Posterior cingulate gyrus (tissue), 11 donors: ENCODE data around the gene CDK5.
A peak's percentile ranks its signal among the peaks of the same experiment; 100 is the strongest.
"Not testable (repeated sequence)": the region's sequence is repeated elsewhere in the genome, so short reads cannot be mapped to it uniquely, and the experiment has no call there.

ENCODE experiments used
- DNase-seq, 10 donors: peaks; one replicate each; pipeline versions ENCODE4 v3.0.0 to v3.0.0-alpha.2; 2020 to 2021; ENCODE audit warnings: mixed read lengths in 3 of 10
- intact Hi-C: fragments of 100-400 bp; cut with DNase I; formaldehyde crosslinking; loops from one replicate; pipeline ENCODE4 v1.15.1; 2023

Gene CDK5

DNA sequence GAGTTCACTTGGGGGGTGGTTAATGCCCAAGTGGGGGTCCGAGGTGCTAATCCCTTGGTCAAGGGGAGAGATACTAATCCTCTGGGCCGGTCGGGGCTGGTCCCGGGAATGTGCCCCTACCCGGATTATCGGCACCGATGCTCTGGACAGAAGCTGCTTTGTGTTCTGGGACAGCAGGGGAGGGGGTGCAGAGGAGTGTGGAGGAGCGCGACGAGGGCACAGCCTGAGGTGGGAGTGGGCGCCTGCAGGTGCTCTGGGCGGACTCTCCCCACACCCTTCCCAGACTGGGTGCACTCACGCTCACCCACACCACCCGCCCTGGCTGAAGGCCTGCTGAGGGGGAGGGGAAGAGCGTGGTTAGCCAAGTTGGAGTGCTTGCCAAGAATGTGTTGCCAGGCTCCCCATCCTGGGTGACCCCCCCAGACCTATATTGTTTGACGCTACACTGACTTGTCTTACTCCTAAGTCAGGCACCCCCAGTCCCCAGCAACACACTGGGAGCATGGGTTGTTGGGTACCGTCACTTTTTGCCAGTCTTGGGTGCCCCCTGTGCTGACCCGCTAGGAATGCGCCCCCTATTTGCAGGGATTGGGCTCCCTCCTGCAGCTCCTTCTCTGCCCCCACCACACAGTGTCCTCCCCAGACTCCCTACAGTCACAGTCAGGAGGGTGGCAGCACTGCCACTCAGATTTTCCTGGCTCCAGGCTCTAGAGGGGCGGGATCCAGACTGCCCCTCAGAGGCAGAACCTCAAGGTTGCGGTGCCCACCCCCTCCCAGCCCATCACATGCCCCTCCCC is 2.9 kb upstream of the CDK5 start:
- intact Hi-C loops: no loop called here
- DNase-seq: peak in 3 of 10 donors; percentile 18 to 58 (median 44)

DNA sequence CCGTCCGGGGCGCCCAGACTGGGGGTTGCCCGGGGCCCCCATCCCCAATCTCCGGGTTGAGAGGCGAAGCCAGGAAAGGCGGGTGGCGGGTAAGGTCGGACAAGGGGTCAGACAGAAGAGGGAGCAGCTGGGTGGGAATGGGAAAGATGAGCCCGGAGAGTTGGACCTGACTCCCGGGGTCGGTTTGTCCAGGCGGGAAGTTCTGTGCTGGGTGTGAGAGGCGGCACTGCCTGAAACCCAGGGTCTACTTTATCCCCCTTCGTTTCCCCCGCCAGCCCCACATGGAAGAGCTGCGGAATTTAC is 2.4 kb upstream of the CDK5 start:
- peak in 1 of 10 donors; percentile 25 for DNase-seq
- intact Hi-C loops: no loop called here

DNA sequence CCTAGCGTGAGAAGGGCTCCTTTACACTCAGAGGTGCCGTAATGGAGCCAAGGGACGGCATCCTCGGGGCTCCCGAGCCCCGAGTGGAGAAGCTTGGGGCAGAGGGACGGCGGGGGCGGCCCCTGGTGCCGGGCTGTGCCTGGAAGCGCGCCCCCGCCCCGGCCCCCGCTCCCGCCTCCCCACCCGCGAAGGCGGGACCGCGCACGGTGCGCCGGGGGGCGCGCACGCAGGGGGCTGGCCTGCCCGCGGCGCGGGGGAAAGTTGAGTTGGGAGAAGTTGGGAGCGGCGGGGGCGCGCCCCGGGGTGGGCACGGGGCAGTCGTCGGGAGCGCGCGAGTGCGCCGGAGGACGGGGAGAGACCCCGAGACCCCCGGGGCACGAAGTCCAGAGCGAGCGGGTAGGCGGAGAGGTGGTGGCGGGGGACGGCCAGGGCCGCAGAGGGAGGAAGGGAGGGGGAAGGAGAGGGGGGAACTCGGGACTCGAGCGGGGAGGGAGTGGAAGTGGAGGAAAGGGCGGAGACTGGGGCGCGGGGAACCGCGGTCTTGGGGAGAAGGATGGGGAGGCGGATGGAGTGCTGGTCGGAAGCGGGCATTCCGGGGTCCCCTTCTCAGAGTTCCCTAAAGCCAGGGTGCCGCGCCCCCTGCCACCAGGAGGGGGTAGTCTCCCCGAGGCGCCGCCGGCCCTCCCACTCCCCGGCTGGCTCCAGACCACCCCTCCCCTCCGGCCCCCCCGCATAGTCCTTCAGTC is 1.8 kb upstream of the CDK5 start, which contains the start of gene SLC4A2:
SLC4A2 (plus strand) TSS at position 223 of the 746 bp plus-strand sequence. CDS start 2,399 bp downstream, outside the sequence.
- DNase-seq: peak; percentile 60 to 97 (median 73)
- intact Hi-C loops: no loop called here

DNA sequence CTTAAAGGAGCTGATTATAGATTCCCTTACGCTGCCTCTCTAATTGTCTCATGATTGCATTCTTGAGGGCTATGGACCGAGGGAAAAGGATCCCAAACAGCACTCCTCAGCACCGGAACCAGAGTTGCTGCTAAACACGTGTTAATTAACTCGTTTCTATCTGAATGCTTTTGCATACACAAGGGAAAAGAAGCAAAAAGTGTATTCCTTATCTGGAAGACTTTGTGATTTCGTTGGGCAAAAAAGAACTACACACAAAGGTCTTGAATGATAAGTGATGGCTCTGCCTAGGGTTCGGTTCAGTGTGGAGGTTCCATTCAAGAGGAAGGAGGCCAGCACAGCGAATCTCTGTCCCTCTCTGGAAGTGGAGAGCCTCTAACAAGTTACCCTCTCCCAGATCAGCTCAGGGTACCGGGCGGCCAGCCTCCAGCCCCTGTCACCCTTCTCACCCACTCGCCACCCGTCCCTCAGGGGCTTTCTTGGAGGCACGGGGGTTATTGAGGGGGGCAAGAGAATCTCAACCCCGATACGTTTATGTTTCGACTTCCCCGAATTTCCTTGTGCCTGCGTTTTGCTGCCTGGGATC is 1.2 kb upstream of the CDK5 start:
- intact Hi-C loops: loop anchor here (1.0 kb wide), 3 partner anchors 21 to 31 kb away; partner anchors contain the start of genes ABCB8, AGAP3 and FASTK
- peak in 1 of 10 donors; percentile 80 for DNase-seq

DNA sequence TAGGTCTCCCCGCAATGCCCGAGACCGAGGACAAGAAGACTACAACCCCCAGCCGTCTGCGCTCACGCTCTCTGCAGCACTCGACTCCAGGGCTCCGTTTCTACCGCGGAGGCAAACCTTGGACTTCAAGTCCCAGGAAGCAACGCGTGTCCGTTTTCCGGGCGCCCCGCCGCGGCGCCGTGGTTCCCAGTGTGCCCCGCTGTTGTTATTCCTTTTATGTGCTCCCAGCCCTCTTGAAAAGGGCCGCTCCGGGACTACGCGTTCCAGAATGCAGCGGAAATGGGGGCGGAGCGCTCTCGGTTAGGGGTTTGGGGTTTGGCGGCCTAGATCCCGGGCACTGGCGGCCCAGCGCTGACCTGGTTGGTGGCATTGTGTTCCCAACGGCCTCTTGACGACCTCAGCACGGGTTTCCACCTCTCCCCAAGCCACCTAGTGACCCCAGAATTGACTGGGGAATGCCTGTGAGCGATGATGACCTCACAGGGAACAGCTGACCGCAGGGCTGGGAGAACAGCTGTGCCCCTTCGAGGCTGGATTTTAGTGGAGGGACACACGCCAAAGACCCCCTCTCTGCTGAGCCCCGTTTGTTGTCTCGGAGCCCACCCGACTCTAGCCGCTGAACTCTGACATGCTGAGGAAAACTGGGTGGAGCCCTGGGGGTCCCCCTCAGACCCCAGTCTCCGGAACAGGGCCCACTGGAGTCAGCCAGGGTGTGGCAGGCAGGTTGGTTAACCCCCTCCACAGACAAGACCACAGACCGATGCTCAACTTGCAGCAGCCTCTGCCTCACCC is 488 bp upstream of the CDK5 start:
- peak; percentile 97 to 100 (median 100) for DNase-seq
- intact Hi-C loops: loop anchor here (1.0 kb wide), 3 partner anchors 22 to 30 kb away; partner anchors contain the start of genes ABCB8, AGAP3 and FASTK

DNA sequence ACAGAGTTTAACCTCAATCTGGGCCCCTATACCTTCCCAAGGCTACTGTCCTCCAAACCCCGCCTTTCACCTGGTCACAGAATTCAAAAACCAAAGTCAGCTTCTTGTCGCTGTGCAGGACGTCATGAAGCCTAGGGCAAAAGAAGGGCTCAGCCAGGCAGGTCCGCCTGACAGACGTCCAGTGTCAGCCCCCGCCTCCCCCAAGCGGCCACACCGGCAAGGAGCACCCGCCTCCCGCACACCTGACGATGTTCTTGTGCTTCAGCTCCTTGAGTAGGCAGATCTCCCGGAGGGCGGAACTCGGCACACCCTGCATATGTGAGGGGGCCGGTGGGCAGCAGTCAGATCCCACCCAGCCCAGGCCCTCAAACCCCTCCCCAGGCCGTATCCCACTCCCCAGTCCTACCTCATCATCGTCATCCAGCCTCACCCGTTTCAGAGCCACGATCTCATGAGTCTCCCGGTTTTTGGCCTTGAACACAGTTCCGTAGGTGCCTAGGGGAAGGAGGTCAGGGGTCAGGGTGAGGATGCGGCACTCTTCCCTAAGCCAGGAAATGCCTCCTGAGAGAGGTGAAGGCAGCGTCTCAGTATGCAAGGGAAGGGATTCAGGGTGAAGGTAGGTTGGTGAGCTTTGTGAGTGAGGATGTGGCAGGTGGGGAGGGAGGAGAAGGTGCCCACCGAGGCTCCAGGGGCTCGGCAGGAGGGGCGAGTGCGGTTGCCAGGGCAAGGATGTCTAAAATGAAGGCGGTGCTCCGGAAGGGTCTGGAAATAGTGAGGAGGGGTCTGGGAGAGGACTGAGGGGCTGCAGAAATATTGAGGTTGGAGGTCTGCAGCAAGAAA is 811 bp downstream of the CDK5 start:
- intact Hi-C loops: no loop called here
- DNase-seq: peak in 2 of 10 donors; percentile 47 to 89

DNA sequence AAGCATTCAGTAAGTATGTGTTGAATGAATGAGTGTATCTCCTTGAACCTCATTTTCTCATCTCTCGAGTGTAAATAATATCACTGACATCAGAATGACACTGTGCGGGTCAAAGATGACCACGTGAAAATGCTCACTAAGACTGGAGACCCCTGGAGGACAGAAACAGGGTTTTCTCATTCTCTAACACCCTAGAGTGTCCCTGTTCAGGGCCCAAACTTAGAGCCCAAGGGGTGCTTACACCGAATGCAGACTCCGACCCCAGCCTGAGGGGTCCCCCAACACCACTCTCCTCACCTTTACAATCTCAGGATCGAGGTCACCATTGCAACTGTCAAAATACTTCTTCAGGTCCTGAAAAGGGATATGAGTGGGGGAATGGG is 1.4 kb downstream of the CDK5 start:
- no peak for DNase-seq

DNA sequence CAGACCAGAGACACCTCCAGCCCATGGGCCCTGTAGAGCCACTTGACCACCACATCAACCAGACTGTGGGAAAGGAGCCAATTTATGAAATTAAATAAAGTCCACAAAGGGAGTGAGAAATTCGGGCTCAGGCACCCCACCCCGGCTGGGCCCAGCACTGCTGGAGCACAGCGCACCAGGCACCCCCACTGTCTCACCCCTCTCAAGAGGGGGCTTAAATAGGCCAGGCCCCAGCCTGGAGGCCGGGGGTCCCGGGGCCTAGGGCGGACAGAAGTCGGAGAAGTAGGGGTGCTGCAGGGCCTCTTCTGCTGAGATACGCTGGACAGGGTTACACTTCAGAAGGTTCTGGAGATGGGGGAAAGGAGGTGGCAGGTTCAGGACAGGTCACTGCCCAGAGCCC is 3.9 kb downstream of the CDK5 start:
- DNase-seq: no peak
- intact Hi-C loops: no loop called here

More for the DNA sequence above, 1.4 kb downstream of the CDK5 start:
- intact Hi-C loops: no loop called here

DNA sequence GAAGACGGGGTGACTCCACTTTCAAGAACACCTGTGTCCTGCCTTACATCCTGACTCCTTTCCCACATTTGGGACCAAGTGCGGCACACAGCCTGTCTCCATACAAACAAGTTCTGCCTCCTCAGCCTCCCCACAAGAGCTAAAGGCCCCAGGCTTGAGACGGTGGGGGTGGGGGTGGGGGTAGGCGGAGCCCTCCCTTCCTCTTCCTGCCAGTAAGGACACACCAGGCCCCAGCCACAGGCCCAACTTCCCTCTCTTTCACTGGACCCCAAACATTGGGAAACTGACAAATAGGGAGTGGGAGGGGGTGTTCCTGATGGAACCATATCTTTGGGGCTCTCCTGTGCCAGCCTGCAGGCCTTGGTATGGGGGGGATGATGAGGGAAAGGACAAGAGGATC is 4.6 kb downstream of the CDK5 start:
- intact Hi-C loops: no loop called here
- DNase-seq: no peak

DNA sequence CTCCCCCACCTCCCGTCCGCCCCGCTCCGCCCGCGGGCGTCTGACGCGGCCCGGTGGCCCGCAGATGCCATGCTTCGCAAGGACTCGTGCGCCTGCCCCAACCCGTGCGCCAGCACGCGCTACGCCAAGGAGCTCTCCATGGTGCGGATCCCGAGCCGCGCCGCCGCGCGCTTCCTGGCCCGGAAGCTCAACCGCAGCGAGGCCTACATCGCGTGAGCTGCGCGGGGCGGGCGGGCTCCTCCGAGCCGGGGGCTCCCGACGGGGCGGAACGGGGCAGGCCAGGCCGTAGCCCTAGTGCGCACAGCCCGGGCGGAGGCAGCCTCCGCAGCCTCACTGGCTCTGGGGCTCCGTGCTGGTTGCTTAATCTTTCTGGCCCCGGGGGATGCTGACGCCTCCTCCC is 6.6 kb downstream of the CDK5 start:
- DNase-seq: peak in 9 of 10 donors; percentile 31 to 95 (median 60)
- intact Hi-C loops: no loop called here

DNA sequence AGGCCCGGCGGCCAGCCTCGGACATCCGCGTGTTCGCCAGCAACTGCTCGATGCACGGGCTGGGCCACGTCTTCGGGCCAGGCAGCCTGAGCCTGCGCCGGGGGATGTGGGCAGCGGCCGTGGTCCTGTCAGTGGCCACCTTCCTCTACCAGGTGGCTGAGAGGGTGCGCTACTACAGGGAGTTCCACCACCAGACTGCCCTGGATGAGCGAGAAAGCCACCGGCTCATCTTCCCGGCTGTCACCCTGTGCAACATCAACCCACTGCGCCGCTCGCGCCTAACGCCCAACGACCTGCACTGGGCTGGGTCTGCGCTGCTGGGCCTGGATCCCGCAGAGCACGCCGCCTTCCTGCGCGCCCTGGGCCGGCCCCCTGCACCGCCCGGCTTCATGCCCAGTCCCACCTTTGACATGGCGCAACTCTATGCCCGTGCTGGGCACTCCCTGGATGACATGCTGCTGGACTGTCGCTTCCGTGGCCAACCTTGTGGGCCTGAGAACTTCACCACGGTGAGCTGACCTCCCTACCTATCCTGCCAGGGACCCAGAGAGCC is 8.7 kb downstream of the CDK5 start:
- peak in 2 of 10 donors; percentile 68 to 74 for DNase-seq
- intact Hi-C loops: no loop called here

DNA sequence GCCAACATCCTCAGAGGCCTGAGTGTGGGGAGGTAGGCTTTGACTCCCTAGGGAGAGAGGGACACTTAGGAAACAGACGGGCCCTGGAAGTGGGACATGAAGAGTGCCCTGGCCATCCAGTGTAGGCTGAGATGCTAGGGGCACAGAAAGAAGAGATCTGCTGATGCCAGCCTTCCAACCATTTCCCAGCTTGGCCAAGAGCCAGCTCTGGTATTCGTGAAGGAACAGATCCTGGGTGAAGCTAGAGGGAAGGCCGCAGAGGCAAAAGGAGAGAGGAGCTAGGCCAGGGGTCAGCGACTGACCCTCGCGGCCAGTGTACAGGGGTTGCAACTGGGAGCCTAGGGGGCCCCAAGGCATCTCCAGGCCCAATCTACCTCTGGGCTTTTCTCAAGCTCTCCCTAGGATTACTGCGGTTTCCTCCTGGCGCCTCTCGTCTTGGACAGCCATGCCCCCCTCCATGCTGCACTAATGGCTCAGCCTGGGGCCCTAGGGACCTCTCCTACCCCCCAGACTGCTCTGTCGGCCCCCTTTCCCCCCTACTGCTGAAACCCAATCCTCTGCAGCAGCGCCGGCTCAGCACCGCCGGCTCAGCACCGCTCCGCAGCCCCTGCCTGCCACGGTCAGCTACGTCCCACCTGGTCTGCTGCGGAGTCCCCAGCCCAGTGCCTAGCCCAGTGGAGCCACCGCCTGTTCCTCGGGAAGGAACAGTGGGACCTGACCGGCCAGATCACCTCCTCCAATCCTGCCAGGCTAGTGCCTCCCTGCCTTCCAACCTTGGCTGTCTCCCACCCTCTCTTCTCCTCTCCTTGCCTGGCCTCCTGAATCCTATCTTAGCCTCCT is 9.5 kb downstream of the CDK5 start, which contains the start of gene ASIC3:
ASIC3 (plus strand) TSS at position 556 of the 840 bp plus-strand sequence. CDS start 355 bp downstream, outside the sequence.
- intact Hi-C loops: no loop called here
- peak in 1 of 10 donors; percentile 64 for DNase-seq

DNA sequence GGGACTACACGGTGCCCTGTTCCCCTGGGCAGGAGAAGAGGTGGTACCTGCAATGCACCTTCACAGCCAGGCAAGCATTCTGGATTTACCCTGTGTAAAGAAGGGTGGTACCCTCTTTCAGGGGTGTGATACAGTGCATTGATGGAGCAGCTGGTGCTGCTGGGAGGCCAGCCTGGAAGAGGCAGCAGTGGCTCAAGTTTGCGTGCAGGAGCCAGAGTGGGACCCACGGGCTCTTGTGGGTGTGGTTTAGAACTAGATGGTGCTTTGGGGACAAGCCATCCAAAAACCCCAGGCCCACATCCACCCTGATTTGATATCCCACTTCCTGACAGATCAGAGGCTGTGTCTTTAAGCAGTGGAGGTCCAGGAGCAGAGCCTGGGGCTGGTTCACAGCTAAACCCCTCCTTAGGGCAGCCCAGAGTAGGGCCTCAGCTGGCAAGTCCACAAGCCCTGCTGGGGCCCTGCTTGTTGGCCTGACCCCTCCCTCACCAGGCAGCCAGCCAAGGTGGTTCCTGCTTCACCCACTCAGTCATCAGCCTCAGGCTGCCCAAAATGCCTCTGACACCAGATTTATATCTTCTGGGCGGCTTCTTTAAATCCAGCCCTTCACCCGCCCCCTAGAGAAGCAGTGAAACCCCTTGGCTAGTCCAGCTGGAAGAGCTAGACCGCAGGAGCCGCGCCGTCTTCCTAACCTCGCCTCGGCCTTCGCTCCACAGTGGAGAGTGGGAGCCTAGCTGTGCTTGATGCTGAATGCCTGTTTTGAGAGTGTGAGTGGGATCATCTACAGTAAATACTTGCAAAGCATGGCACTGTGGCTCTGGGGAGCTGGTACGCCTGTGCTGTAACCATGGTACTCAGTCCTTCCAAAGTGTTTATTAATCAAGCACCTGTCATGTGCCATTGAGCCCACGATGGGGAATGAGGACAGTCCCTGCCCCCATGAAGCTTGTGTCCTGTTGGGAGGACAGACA is 10.8 kb downstream of the CDK5 start:
- intact Hi-C loops: no loop called here
- peak in 3 of 10 donors; percentile 62 to 84 (median 75) for DNase-seq

DNA sequence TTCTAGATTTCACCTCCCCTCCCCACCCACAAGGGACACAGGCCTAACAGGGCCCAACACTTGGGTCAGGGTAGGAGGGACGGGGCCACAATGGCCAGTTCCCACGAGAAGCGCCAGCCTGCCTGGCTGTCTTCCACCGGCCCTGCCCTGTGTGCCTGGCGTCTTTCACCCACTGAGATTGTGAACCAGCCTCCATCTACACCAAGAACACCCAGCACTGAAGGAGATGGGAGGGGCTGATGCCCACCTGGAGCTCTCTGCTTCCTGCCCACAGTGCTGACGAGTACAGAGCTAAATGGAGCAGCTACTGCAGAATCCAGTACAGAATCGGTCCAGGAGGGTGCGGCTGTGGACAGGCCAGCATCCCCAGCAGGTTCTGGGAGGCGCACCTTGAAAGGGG is 11.7 kb downstream of the CDK5 start:
- peak in 2 of 10 donors; percentile 68 to 69 for DNase-seq
- intact Hi-C loops: no loop called here

DNA sequence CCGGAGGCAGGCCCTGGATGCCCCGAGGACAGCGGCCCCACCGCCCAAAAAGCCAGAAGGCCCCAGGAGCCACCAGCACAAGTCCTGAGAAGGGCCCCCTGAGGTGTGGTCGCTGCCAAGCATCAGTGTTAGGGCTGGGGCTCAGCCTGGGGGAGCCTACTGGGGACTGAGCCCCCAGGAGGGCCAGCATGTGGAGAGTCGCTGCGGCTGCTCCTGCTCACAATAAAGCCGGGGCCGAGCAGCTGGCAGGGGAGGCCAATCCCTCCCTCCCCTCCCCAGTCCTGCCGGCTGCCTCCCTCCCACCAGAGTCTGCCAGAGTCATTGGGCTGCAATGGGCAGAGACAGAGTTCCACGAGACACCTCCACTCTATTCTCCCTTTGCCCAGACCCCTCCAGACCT is 12.4 kb downstream of the CDK5 start:
- intact Hi-C loops: no loop called here
- no peak for DNase-seq

DNA sequence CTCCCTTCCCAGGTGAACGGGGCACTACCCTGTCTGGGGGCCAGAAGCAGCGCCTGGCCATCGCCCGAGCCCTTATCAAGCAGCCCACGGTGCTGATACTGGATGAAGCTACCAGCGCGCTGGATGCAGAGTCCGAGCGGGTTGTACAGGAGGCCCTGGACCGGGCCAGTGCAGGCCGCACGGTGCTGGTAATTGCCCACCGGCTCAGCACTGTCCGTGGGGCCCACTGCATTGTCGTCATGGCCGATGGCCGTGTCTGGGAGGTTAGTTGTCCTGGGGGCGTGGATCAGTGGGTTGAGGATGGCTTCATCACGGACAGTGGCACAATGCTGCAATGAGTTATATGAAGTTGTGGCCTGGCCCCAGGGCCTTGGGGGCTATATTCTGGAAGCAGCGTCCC is 13.7 kb downstream of the CDK5 start:
- intact Hi-C loops: no loop called here
- DNase-seq: peak in 1 of 10 donors; percentile 59

DNA sequence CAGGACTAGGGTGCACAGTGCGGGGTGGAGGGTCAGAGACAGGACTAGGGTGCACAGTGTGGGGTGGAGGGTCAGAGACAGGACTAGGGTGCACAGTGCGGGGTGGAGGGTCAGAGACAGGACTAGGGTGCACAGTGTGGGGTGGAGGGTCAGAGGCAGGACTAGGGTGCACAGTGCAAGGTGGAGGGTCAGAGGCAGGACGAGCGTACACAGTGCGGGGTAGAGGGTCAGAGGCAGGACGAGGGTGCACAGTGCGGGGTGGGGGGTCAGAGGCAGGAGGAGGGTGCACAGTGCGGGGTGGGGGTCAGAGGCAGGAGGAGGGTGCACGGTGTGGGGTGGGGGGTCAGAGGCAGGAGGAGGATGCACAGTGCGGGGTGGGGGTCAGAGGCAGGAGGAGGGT is 14.2 kb downstream of the CDK5 start:
- intact Hi-C loops, DNase-seq: not testable (repeated sequence)
